H9 (cell line): ENCODE measurements around the gene CYSLTR2. TPM values are rescaled to one million over a fixed set of nuclear protein-coding genes. Genes with fewer than 3 reads are reported as not detected.

Source experiments
- DNase-seq: peaks from one replicate; pipeline ENCODE4 v3.0.0-alpha.2; 2017
- H2AFZ ChIP-seq: one replicate; pipeline ENCODE4 v1.6.1; 2013; ENCODE audit warnings: mild to moderate bottlenecking, low read length, control low read depth, moderate library complexity
- H2AK5ac ChIP-seq: 2 replicates; pipeline ENCODE4 v1.6.1; 2013; ENCODE audit warnings: low read length, control low read depth, mixed read lengths; ENCODE audit not compliant: insufficient read length
- H2BK120ac ChIP-seq: one replicate; pipeline ENCODE4 v1.6.1; 2013; ENCODE audit warnings: low read depth, mild to moderate bottlenecking, low read length, control low read depth, inconsistent platforms; ENCODE audit not compliant: poor library complexity, severe bottlenecking
- H2BK12ac ChIP-seq: 2 replicates; pipeline ENCODE4 v1.6.1; 2013; ENCODE audit warnings: low read length, control low read depth, mixed read lengths, low read depth; ENCODE audit not compliant: insufficient read length
- H2BK15ac ChIP-seq: 2 replicates; pipeline ENCODE4 v1.6.1; 2013; ENCODE audit warnings: low read depth, low read length, control low read depth
- H2BK20ac ChIP-seq: one replicate; pipeline ENCODE4 v1.6.1; 2013; ENCODE audit warnings: low read depth, mild to moderate bottlenecking, low read length, control low read depth, inconsistent platforms; ENCODE audit not compliant: poor library complexity, severe bottlenecking
- H2BK5ac ChIP-seq: 2 replicates; pipeline ENCODE4 v1.6.1; 2013; ENCODE audit warnings: low read length, control low read depth, mixed read lengths; ENCODE audit not compliant: insufficient read length
- H3K14ac ChIP-seq: 2 replicates; pipeline ENCODE4 v1.6.1; 2013; ENCODE audit warnings: low read length, control low read depth; ENCODE audit not compliant: insufficient read depth
- H3K18ac ChIP-seq: 2 replicates; pipeline ENCODE4 v1.6.1; 2013; ENCODE audit warnings: low read depth, mild to moderate bottlenecking, mixed read lengths, low read length, control low read depth; ENCODE audit not compliant: insufficient read length
- H3K23ac ChIP-seq: 2 replicates; pipeline ENCODE4 v1.6.1; 2013; ENCODE audit warnings: low read length, control low read depth, mixed read lengths, low read depth; ENCODE audit not compliant: insufficient read length
- H3K23me2 ChIP-seq: 2 replicates; pipeline ENCODE4 v1.6.1; 2013; ENCODE audit warnings: low read depth, mild to moderate bottlenecking, mixed read lengths, low read length, control low read depth; ENCODE audit not compliant: insufficient read length, poor library complexity, severe bottlenecking
- H3K27ac ChIP-seq: 2 replicates; pipeline ENCODE4 v1.5.1; 2013; ENCODE audit warnings: low read length, control low read depth, mixed read lengths, low read depth; ENCODE audit not compliant: insufficient read length
- H3K27me3 ChIP-seq: 2 replicates; pipeline ENCODE4 v1.6.1; 2013; ENCODE audit warnings: low read length, control low read depth, inconsistent platforms; ENCODE audit not compliant: insufficient read depth
- H3K4ac ChIP-seq: 2 replicates; pipeline ENCODE4 v1.6.1; 2013; ENCODE audit warnings: low read depth, mild to moderate bottlenecking, control low read depth, inconsistent platforms, low read length, moderate library complexity
- H3K4me1 ChIP-seq: 2 replicates; pipeline ENCODE4 v1.6.1; 2013; ENCODE audit warnings: low read length, control low read depth, inconsistent platforms; ENCODE audit not compliant: insufficient read depth
- H3K4me2 ChIP-seq: 2 replicates; pipeline ENCODE4 v1.6.1; 2013; ENCODE audit warnings: low read length, control low read depth, mixed read lengths; ENCODE audit not compliant: insufficient read length, insufficient read depth
- H3K56ac ChIP-seq: 2 replicates; pipeline ENCODE4 v1.6.1; 2013; ENCODE audit warnings: low read depth, mild to moderate bottlenecking, mixed read lengths, low read length, control low read depth; ENCODE audit not compliant: insufficient read length
- H3K79me1 ChIP-seq: 2 replicates; pipeline ENCODE4 v1.6.1; 2013; ENCODE audit warnings: low read depth, mild to moderate bottlenecking, moderate library complexity, low read length, control low read depth, inconsistent platforms; ENCODE audit not compliant: insufficient read depth, poor library complexity, severe bottlenecking
- H3K79me2 ChIP-seq: 2 replicates; pipeline ENCODE4 v1.6.1; 2013; ENCODE audit warnings: low read length, control low read depth, inconsistent platforms; ENCODE audit not compliant: insufficient read depth
- H3K9ac ChIP-seq: 2 replicates; pipeline ENCODE4 v1.6.1; 2013; ENCODE audit warnings: low read length, control low read depth, mixed read lengths; ENCODE audit not compliant: insufficient read length; ENCODE audit errors: extremely low read depth
- H3K9me3 ChIP-seq: one replicate; pipeline ENCODE4 v1.6.1; 2013; ENCODE audit warnings: low read depth, low read length, inconsistent platforms; ENCODE audit not compliant: control insufficient read depth
- H3T11ph ChIP-seq: one replicate; pipeline ENCODE4 v1.6.1; 2013; ENCODE audit warnings: mild to moderate bottlenecking, low read length, control low read depth, inconsistent platforms
- H4K20me1 ChIP-seq: one replicate; pipeline ENCODE4 v1.6.1; 2013; ENCODE audit not compliant: control insufficient read depth, insufficient read length, insufficient read depth
- H4K5ac ChIP-seq: 2 replicates; pipeline ENCODE4 v1.6.1; 2013; ENCODE audit warnings: low read depth, mild to moderate bottlenecking, mixed read lengths, low read length, control low read depth; ENCODE audit not compliant: insufficient read length
- H4K8ac ChIP-seq: replicated peaks from 2 replicates; pipeline ENCODE4 v1.6.1; 2013; ENCODE audit warnings: low read length, control low read depth, mixed read lengths, low read depth; ENCODE audit not compliant: insufficient read length
- H4K91ac ChIP-seq: 2 replicates; pipeline ENCODE4 v1.6.1; 2013; ENCODE audit warnings: low read depth, mild to moderate bottlenecking, moderate library complexity, mixed read lengths, low read length, control low read depth; ENCODE audit not compliant: insufficient read length
- H3K27ac Mint-ChIP-seq, 3 experiments: 2 replicates in 2 of 3; 3 replicates in 1 of 3; pipeline ENCODE4 v1.8.0; 2020 to 2021; ENCODE audit warnings: mixed read lengths in 3 of 3, mild to moderate bottlenecking in 1 of 3, moderate library complexity in 1 of 3
- H3K27me3 Mint-ChIP-seq: 2 replicates; pipeline ENCODE4 v1.8.0; 2021; ENCODE audit warnings: low read depth, mild to moderate bottlenecking, moderate library complexity, mixed read lengths
- H3K36me3 Mint-ChIP-seq, 3 experiments: 2 replicates in 2 of 3; 3 replicates in 1 of 3; pipeline ENCODE4 v1.8.0; 2020 to 2021; ENCODE audit warnings: low read depth in 3 of 3, mixed read lengths in 3 of 3; ENCODE audit not compliant: insufficient read depth in 1 of 3
- H3K4me1 Mint-ChIP-seq, 2 experiments: 2 replicates each; pipeline ENCODE4 v1.8.0; 2020; ENCODE audit warnings: mixed read lengths in 2 of 2
- H3K4me3 Mint-ChIP-seq, 2 experiments: 2 replicates in 1 of 2; 3 replicates in 1 of 2; pipeline ENCODE4 v1.8.0; 2020 to 2021; ENCODE audit warnings: mild to moderate bottlenecking in 2 of 2, mixed read lengths in 2 of 2, moderate library complexity in 1 of 2
- H3K9me3 Mint-ChIP-seq, 2 experiments: 2 replicates in 1 of 2; 3 replicates in 1 of 2; pipeline ENCODE4 v1.8.0; 2020; ENCODE audit warnings: mild to moderate bottlenecking in 2 of 2, mixed read lengths in 2 of 2, moderate library complexity in 1 of 2
- CTCF ChIP-seq: fragments of 200-600 bp; sonication (generic); conservative IDR thresholded peaks from 3 replicates; pipeline ENCODE4 v1.8.0; 2021; ENCODE audit warnings: antibody characterized with exemption, mild to moderate bottlenecking
- WGBS: extraction: QIAGEN DNeasy Blood & Tissue Kit; methylation state at CpG from one replicate; pipeline ENCODE4 v1.1.7; 2013; ENCODE audit warnings: missing lambda C conversion rate, low lambda C conversion rate, mixed read lengths; ENCODE audit not compliant: insufficient read length; ENCODE audit errors: extremely low coverage; 5-methylcytosine and 5-hydroxymethylcytosine counted together
- total RNA-seq: library from RNA; stranded (reverse); gene quantifications from 2 replicates; pipeline ENCODE4 v1.2.1, GENCODE V29; 2021

Gene CYSLTR2
- total RNA-seq, 1 experiment from 2014 or later = not detected

DNA sequence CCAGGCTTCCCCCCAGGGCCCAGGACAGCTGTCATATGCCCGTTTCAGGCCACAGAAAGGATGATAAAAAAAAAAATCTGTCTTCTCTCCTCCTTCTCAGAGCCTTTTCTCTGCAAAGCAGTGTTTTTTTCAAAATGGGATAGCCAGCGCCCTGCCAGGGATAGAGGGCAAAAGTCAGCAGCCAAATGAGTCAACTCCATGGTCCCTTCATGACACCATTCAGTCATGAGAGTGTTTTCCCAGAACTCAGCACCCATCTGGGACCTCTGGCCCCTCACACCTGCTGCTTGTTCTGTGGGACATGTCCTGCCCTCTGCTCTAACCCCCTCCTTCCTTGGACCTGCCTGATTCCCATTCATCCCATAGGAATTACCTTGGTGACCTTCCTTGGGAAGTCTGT is 95.0 kb downstream of the CYSLTR2 start:
- no peaks in the 10 kb centered on the region for H3K4me1 ChIP-seq
- H3K4ac ChIP-seq = no peak overlapping the region
- no peak overlapping the region for H3K23ac ChIP-seq
- no peak overlapping the region for H2AK5ac ChIP-seq
- H3K79me1 ChIP-seq = no peaks in the 10 kb centered on the region
- no peaks in the 10 kb centered on the region for H3K79me2 ChIP-seq
- H3T11ph ChIP-seq = no peak overlapping the region
- no CpG with 5 or more reads among the region's 2 CpGs for WGBS
- 0 out of 2 replicates have a peak, but pooled peaks cover 3% of the 10 kb centered on the region for H3K27me3 Mint-ChIP-seq
- H3K56ac ChIP-seq = no peak overlapping the region
- no peak overlapping the region for H2BK12ac ChIP-seq
- H3K23me2 ChIP-seq = no peaks in the 10 kb centered on the region
- H2BK120ac ChIP-seq = no peak overlapping the region
- H2AFZ ChIP-seq = no peak overlapping the region
- no peak overlapping the region for H3K27ac ChIP-seq
- no peak overlapping the region for H3K4me2 ChIP-seq
- no peaks in the 10 kb centered on the region for H4K20me1 ChIP-seq
- H4K91ac ChIP-seq = no peak overlapping the region
- no peaks in the 10 kb centered on the region for H3K27me3 ChIP-seq
- no peak overlapping the region for H2BK5ac ChIP-seq
- no peak overlapping the region for H3K4me3 Mint-ChIP-seq
- peaks cover 5 to 6% of the 10 kb centered on the region in 2 experiments for H3K4me1 Mint-ChIP-seq
- no peak overlapping the region for H4K5ac ChIP-seq
- no peak overlapping the region for H3K27ac Mint-ChIP-seq
- H3K9ac ChIP-seq = no peak overlapping the region
- no peak overlapping the region for H3K18ac ChIP-seq
- no peak overlapping the region for H2BK20ac ChIP-seq
- no peak for DNase-seq
- no peak overlapping the region for H4K8ac ChIP-seq
- no peak overlapping the region for H3K14ac ChIP-seq
- no peaks in the 10 kb centered on the region for H3K36me3 Mint-ChIP-seq
- peaks cover 0 to 3% of the 10 kb centered on the region in 2 experiments; a peak in 1 of 5 replicates for H3K9me3 Mint-ChIP-seq
- no peak for TF ChIP-seq CTCF
- no peak overlapping the region for H2BK15ac ChIP-seq
- no peaks in the 10 kb centered on the region for H3K9me3 ChIP-seq
